Measurements from ENCODE around the gene LMX1A.

LMX1A gene

GRCh38 chr1:165240492-165240891, 116.0 kb downstream of the LMX1A start:
- no peak for TF ChIP-seq GABPA (IDR thresholded peaks at IDR 0.05; ENCODE audit: low read depth)
- TF ChIP-seq CTCF (IDR thresholded peaks at IDR 0.05; ENCODE audit: insufficient read depth, low read length): no peak

GRCh38 chr1:165239873-165240272, 116.6 kb downstream of the LMX1A start:
- Histone ChIP-seq H3K27me3 (ENCODE audit: insufficient read depth, poor library complexity, severe bottlenecking) (peaks cover 23% of the 10 kb centered on the region), H3K27ac (replicated peaks) (no peak overlapping the region), H3K4me3 (replicated peaks; ENCODE audit: insufficient read depth, low read length) (no peak overlapping the region)
- TF ChIP-seq SPI1 (IDR thresholded peaks at IDR 0.05; ENCODE audit: borderline replicate concordance, low read depth) (no peak), GABPA (IDR thresholded peaks at IDR 0.05; ENCODE audit: low read depth) (no peak), POLR2AphosphoS5 (IDR thresholded peaks at IDR 0.05; ENCODE audit: low read depth) (no peak), REST (IDR thresholded peaks at IDR 0.05; ENCODE audit: insufficient replicate concordance, low read depth) (no peak), CTCF (IDR thresholded peaks at IDR 0.05; ENCODE audit: insufficient read depth, low read length) (no peak)
- no peak for DNase-seq (ENCODE audit: low read depth in 1 of 2, low spot score in 1 of 2)

More at GRCh38 chr1:165240492-165240891, 116.0 kb downstream of the LMX1A start:
- H3K27me3 ChIP-seq (ENCODE audit: insufficient read depth, poor library complexity, severe bottlenecking): peaks cover 20% of the 10 kb centered on the region
- H3K27ac ChIP-seq (replicated peaks): no peak overlapping the region
- DNase-seq (ENCODE audit: low read depth in 1 of 2, low spot score in 1 of 2): no peak
- H3K4me3 ChIP-seq (replicated peaks; ENCODE audit: insufficient read depth, low read length): no peak overlapping the region

GRCh38 chr1:165235777-165236291, 120.7 kb downstream of the LMX1A start:
- peaks cover 29% of the 10 kb centered on the region for H3K27me3 ChIP-seq (ENCODE audit: insufficient read depth, poor library complexity, severe bottlenecking)

More at GRCh38 chr1:165235777-165236291, 120.7 kb downstream of the LMX1A start:
- DNase-seq (ENCODE audit: low read depth in 1 of 2, low spot score in 1 of 2): no peak
- TF ChIP-seq SPI1 (IDR thresholded peaks at IDR 0.05; ENCODE audit: borderline replicate concordance, low read depth) (no peak), CTCF (IDR thresholded peaks at IDR 0.05; ENCODE audit: insufficient read depth, low read length) (no peak), POLR2AphosphoS5 (IDR thresholded peaks at IDR 0.05; ENCODE audit: low read depth) (no peak), REST (IDR thresholded peaks at IDR 0.05; ENCODE audit: insufficient replicate concordance, low read depth) (no peak), GABPA (IDR thresholded peaks at IDR 0.05; ENCODE audit: low read depth) (no peak)
- no peak overlapping the region for H3K4me3 ChIP-seq (replicated peaks; ENCODE audit: insufficient read depth, low read length)
- H3K27ac ChIP-seq (replicated peaks): no peak overlapping the region
